ENCODE results near the gene PRKAR2B. TPM values are rescaled to one million over a fixed set of nuclear protein-coding genes. Genes with fewer than 3 reads are reported as not detected.
"Not testable (repeated sequence)": the region's sequence is repeated elsewhere in the genome, so short reads cannot be mapped to it uniquely, and the experiment has no call there.

PRKAR2B gene
- total RNA-seq, 2 experiments from 2014 or later = 1.6 to 1.9 TPM

DNA sequence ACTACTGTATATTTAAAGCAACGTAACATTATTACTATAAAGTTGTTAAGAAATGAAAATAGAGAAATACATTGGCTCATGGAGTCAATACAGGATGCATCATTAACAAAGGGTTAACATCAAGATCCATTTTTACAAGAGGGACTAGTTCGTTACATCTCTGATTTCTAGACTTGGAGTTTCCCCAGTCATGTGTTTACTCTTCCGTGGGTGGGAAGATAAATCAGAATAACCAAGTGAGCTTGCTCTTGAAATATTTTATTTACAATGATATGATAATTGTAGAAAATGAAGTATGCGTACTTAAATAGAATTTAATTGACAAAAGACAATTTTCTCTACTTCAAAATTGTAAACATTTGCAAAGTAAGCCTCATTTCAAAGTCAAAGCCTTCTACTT, 1.0 kb upstream of the PRKAR2B start:
- H3K27me3 Mint-ChIP-seq (ENCODE audit: low read depth) = peaks cover 24% of the 10 kb centered on the region
- ATAC-seq (no peak), DNase-seq (no peak)
- H3K27ac Mint-ChIP-seq = no peak overlapping the region
- POLR2A ChIA-PET = no interaction called here
- CTCF ChIA-PET = no interaction called here
- no peaks in the 10 kb centered on the region for H3K9me3 Mint-ChIP-seq (ENCODE audit: insufficient read depth)
- no peak overlapping the region for H3K4me3 Mint-ChIP-seq
- no peaks in the 10 kb centered on the region for H3K36me3 Mint-ChIP-seq (ENCODE audit: low read depth)
- peaks cover 7% of the 10 kb centered on the region for H3K4me1 Mint-ChIP-seq (ENCODE audit: low read depth)

DNA sequence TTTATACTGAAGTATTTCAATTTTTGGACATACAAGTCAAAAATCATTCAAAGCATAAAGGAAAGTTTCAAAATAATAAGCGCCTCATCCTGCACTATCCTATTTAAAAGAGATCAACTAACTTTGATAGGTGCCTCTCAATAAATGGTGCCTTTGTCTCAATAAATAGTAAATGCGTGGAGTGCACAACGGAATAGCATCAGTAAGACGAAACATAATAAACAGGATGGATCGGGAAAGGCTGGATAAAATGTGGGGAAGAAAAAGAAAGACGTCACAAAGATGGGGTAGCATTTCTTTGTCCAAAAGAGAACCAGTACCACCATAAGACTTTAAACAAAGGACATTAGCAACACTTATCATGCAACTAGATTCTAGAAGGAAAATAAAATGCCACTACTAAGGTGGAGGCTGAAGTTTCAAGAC, 571 bp upstream of the PRKAR2B start:
- Mint-ChIP-seq H3K4me3 (peak overlapping the region; percentile 67), H3K27ac (no peak overlapping the region)
- CTCF ChIA-PET = no interaction called here

DNA sequence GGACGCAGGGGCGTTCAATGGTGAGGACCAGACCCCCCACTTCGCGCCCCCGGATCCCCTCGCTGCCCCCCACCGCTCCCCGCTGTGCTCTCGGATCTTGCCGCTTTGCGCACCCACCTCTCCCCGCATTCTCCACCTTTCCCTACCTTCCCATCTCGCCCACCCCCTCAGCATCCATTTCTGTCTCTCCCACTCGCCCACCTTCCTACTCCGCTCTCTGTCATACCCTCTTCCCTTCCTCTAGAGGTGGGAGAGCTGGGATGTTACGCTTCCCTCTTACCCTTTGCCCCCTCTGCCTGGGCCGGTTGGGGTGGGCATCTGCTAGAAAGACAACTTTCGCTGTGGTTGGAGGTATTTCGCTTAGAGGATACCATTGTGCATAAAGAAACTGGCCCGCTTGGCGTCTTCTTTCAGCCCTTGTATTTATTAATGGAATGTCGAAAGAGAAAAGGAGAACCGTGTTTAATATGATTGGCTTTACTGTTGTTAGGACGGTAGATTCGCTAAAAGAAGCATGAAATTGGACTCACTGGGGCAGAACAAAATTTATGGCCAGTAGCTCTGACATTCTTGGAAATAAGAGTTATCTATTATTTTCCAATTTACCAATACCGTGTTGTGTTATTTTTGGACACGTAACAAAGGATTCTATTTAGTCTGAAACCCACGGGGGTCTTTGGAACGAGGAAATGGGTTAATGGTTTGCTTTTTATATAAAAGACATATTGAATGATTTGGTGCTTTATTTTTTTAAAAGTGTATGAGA, 873 bp downstream of the PRKAR2B start:
- CTCF ChIA-PET = interaction anchor here (1.1 to 1.2 kb wide), 2 partner anchors 77 to 102 kb away, joined by 4 read pairs; no protein-coding TSS in a partner anchor
- DNase-seq (no peak), ATAC-seq (no peak)
- H3K9me3 Mint-ChIP-seq (ENCODE audit: insufficient read depth) = no peaks in the 10 kb centered on the region
- peaks cover 30% of the 10 kb centered on the region for H3K27me3 Mint-ChIP-seq (ENCODE audit: low read depth)
- peak overlapping the region; percentile 82 for H3K4me3 Mint-ChIP-seq
- no peak overlapping the region for H3K27ac Mint-ChIP-seq
- POLR2A ChIA-PET = interaction anchor here (0.9 kb wide), 1 partner anchor 85 kb away, joined by 3 read pairs; no protein-coding TSS in a partner anchor
- H3K4me1 Mint-ChIP-seq (ENCODE audit: low read depth) = peaks cover 7% of the 10 kb centered on the region
- no peaks in the 10 kb centered on the region for H3K36me3 Mint-ChIP-seq (ENCODE audit: low read depth)

More for the DNA sequence above, 571 bp upstream of the PRKAR2B start:
- H3K4me1 Mint-ChIP-seq (ENCODE audit: low read depth) = peaks cover 7% of the 10 kb centered on the region
- no peaks in the 10 kb centered on the region for H3K9me3 Mint-ChIP-seq (ENCODE audit: insufficient read depth)
- no peaks in the 10 kb centered on the region for H3K36me3 Mint-ChIP-seq (ENCODE audit: low read depth)
- POLR2A ChIA-PET = no interaction called here
- DNase-seq = no peak
- no peak for ATAC-seq
- H3K27me3 Mint-ChIP-seq (ENCODE audit: low read depth) = peaks cover 25% of the 10 kb centered on the region

DNA sequence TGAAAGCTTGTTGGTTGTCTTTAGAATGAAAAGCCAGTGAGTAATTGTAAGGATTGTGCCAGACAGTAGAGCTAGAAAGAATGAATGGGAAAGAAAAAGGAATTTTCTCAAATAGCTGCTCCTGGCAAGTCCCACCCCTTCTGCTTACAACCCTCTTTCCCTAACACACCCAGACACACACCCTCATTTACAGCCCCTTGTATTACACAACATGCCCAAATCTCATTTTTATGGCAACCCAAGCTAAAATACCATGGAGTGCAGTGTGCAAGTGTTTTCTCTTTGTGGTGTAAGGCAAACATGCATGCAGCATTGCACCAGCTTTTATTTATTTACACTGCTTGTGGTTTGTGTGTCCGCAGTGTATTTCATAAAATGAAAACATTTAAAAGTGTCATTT, 1.5 kb downstream of the PRKAR2B start:
- H3K4me1 Mint-ChIP-seq (ENCODE audit: low read depth) = peaks cover 7% of the 10 kb centered on the region
- POLR2A ChIA-PET = no interaction called here

DNA sequence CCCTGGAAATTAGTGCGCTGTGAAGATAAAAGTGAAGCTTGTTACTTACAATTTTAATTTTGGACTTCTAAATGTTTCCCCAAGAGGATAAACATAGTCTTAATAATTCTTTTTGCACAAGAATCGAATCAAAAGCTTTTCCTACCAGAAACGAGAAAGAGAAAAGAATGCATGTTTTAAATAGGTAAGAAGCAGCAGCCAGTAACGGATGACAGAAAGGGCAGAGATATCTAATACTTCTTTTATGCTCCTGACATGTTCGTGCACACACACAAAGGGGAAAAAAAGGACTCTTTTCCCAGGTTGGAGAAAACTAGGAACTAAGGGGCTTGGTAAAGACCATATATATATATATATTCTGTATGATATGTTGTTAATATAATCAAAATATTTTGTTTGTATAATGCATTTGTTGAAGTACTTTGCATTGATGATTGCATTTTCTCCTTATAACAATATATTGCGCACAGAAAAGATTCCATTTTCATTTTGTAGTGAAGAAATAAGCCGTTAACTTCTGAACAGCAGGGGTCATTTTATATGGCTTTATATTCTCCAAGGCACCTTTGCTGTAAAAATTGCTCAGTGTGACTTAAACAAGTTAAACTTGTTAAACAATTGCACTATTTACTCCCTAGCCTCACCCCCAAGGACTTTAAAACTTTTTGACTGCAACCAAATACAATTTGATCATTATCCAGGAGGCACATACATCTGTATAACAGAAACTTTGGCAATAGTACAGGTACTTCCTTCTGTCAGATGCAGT, 2.2 kb downstream of the PRKAR2B start:
- peaks cover 7% of the 10 kb centered on the region for H3K4me1 Mint-ChIP-seq (ENCODE audit: low read depth)
- no peak for DNase-seq

More for the DNA sequence above, 1.5 kb downstream of the PRKAR2B start:
- no peak for DNase-seq
- H3K4me3 Mint-ChIP-seq = no peak overlapping the region
- peaks cover 32% of the 10 kb centered on the region for H3K27me3 Mint-ChIP-seq (ENCODE audit: low read depth)
- CTCF ChIA-PET = interaction anchor here (0.8 to 1.2 kb wide), 3 partner anchors 77 to 171 kb away, joined by 3 to 4 read pairs (median 4); no protein-coding TSS in a partner anchor
- no peaks in the 10 kb centered on the region for H3K36me3 Mint-ChIP-seq (ENCODE audit: low read depth)
- ATAC-seq = no peak
- H3K27ac Mint-ChIP-seq = no peak overlapping the region
- H3K9me3 Mint-ChIP-seq (ENCODE audit: insufficient read depth) = no peaks in the 10 kb centered on the region

DNA sequence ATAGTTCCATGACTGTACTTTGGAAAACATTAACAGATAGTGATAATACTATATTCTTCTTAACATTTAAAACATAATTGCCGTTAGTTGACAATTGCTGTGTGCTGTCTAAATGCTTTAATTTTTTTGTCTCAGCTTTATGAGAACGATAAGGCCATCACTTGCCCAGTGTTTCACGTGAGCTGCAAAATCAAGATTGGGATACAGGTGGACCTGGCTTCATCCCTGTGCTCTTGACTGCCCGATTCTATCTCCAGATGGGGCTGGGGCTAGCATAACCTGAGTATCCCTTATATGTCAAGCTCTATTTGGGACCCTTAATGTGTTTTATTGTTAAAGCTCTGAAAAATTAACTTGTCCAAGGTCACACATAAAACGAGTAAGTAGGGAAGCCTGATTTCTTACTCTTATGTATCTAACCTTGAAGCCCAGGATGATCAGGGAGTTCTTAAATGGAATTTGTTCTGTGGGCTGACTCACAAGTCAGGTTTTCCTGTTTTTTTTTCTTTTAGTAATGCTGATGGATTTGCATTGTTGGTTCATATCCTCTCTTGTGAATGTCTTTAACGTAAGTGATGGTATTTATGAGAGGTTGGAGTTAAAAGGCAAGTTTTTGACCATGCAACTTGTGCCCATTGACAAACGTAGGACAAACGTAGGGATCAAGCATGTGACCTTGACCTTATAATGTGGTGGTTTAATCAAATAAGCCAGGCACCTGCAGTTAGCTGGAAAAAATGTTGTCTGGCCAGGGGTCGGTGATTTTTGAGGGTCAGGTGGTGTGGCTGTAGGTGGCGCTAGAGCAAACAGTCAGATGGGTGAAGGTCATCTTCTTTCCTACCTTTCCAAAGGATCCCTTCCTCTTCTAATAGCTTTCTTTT, 3.6 kb downstream of the PRKAR2B start:
- Mint-ChIP-seq H3K27me3 (ENCODE audit: low read depth) (peaks cover 32% of the 10 kb centered on the region), H3K9me3 (ENCODE audit: insufficient read depth) (no peaks in the 10 kb centered on the region), H3K4me3 (no peak overlapping the region), H3K27ac (no peak overlapping the region), H3K4me1 (ENCODE audit: low read depth) (peaks cover 7% of the 10 kb centered on the region), H3K36me3 (ENCODE audit: low read depth) (no peaks in the 10 kb centered on the region)
- ATAC-seq (no peak), DNase-seq (no peak)
- POLR2A ChIA-PET = no interaction called here
- CTCF ChIA-PET = interaction anchor here (1.5 kb wide), 1 partner anchor 14 kb away, joined by 4 read pairs; no protein-coding TSS in a partner anchor

More for the DNA sequence above, 2.2 kb downstream of the PRKAR2B start:
- ChIA-PET CTCF (interaction anchor here (0.8 to 1.2 kb wide), 2 partner anchors 101 to 172 kb away, joined by 3 to 4 read pairs; no protein-coding TSS in a partner anchor), POLR2A (no interaction called here)
- H3K4me3 Mint-ChIP-seq = no peak overlapping the region
- H3K27me3 Mint-ChIP-seq (ENCODE audit: low read depth) = peaks cover 32% of the 10 kb centered on the region
- no peaks in the 10 kb centered on the region for H3K36me3 Mint-ChIP-seq (ENCODE audit: low read depth)
- H3K9me3 Mint-ChIP-seq (ENCODE audit: insufficient read depth) = no peaks in the 10 kb centered on the region
- no peak for ATAC-seq
- no peak overlapping the region for H3K27ac Mint-ChIP-seq

DNA sequence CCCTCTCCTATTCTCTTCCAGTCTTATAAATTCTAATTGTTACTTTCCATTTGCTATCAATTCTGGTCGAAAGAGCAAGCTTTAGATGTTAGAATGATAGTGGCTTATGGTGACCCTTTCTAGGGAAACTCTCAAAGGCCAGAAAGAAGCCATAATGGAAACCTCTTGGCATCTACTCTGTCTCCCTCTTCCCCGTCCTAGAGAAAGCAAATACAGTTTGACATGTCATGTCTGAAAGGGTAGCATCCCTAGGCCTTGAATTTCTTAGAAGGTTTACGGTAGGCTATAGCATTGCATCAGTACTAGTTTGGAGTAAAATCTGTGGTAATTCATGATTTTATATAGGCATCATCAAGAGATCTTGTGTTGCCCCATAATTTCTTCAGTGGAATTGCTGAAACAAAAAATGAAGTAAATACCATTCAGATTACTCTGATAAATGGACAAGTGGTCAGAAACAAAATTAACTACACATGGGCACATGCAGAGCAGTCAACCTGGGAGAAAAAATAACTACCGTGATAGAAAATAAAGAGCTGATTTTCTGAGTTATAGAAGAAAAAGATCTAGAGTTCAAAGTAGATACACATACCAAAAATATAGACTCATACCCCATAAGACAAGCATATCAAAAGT, 4.4 kb downstream of the PRKAR2B start:
- peaks cover 6% of the 10 kb centered on the region for H3K4me1 Mint-ChIP-seq (ENCODE audit: low read depth)
- H3K27me3 Mint-ChIP-seq (ENCODE audit: low read depth) = peaks cover 31% of the 10 kb centered on the region
- no peak overlapping the region for H3K4me3 Mint-ChIP-seq
- CTCF ChIA-PET = interaction anchor here (1.5 kb wide), 1 partner anchor 14 kb away, joined by 4 read pairs; no protein-coding TSS in a partner anchor
- no peak for DNase-seq
- no peaks in the 10 kb centered on the region for H3K36me3 Mint-ChIP-seq (ENCODE audit: low read depth)
- no peak overlapping the region for H3K27ac Mint-ChIP-seq
- POLR2A ChIA-PET = no interaction called here
- no peak for ATAC-seq
- H3K9me3 Mint-ChIP-seq (ENCODE audit: insufficient read depth) = no peaks in the 10 kb centered on the region

DNA sequence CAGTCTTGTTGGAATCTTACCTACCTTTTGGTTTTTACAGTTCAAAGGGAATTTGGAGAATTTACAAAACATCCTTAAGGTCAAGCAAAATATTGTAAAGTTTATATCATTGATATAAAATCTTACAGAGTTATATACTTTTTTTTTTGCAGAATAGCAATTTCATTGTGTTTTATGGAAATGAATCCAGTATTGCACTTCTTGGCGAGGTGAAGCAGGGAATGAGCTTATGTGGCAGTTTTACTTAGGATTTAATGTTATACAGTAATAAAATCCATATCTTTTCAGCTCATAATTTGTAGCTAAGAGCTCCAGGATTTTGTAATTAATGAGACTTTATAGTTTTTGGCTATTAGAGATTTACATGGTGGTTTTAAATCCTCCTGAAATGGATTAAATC, 5.0 kb downstream of the PRKAR2B start:
- H3K9me3 Mint-ChIP-seq (ENCODE audit: insufficient read depth) = no peaks in the 10 kb centered on the region
- ATAC-seq (no peak), DNase-seq (no peak)
- H3K27ac Mint-ChIP-seq = no peak overlapping the region
- H3K36me3 Mint-ChIP-seq (ENCODE audit: low read depth) = no peaks in the 10 kb centered on the region
- ChIA-PET POLR2A (no interaction called here), CTCF (interaction anchor here (1.5 kb wide), 1 partner anchor 13 kb away, joined by 4 read pairs; no protein-coding TSS in a partner anchor)
- no peak overlapping the region for H3K4me3 Mint-ChIP-seq
- H3K4me1 Mint-ChIP-seq (ENCODE audit: low read depth) = peaks cover 4% of the 10 kb centered on the region
- peaks cover 29% of the 10 kb centered on the region for H3K27me3 Mint-ChIP-seq (ENCODE audit: low read depth)

DNA sequence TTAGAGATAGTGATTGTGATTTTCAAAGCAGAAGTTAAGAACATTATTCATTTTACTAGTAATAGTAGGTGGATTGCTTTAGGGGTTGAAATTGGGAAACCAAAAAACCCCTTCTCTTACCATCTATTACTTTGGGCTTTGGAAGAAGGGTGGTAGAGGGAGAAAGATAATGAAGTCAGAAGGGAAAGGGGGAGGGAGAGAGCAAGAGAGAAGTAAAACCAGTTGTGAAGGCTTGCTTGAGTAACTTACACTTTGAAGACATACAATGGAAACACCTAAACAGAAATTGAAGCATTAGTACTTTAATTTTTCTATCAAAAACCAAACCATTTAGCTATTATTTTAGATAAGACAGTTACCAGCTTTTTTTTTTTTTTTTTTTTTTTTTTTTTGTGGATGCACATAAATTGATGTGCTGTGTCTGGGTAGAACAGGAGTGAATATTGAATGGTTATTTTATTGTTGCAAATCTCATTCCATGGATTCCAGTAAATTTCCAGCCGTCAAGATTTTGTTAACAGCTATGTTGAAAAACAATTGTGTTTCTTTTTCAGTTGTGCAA, 5.5 kb downstream of the PRKAR2B start:
- Mint-ChIP-seq H3K9me3 (ENCODE audit: insufficient read depth) (no peaks in the 10 kb centered on the region), H3K27ac (no peak overlapping the region), H3K4me3 (no peak overlapping the region), H3K4me1 (ENCODE audit: low read depth) (peaks cover 4% of the 10 kb centered on the region), H3K36me3 (ENCODE audit: low read depth) (no peaks in the 10 kb centered on the region), H3K27me3 (ENCODE audit: low read depth) (peaks cover 29% of the 10 kb centered on the region)
- CTCF ChIA-PET = no interaction called here
- DNase-seq (no peak), ATAC-seq (no peak)
- POLR2A ChIA-PET = no interaction called here

DNA sequence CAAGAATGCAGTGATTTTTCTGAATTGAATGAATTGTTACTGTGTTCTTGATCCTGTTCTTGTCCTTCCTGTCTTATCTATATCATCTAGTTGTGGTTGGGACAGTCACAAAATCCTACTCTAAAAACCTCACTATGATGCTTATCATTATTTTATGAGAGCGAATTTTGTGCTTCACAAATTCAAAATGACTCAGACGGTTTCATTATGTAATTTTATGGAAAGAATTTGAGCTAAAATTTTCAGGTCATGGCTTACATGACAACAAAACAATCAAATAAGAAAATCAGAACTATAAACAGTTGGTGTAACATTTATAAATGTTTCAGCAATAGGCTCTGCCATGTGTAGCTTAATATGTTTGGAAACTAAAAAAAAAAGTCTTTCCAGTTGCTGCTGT, 6.9 kb downstream of the PRKAR2B start:
- DNase-seq (no peak), ATAC-seq (no peak)
- no peaks in the 10 kb centered on the region for H3K36me3 Mint-ChIP-seq (ENCODE audit: low read depth)
- no peaks in the 10 kb centered on the region for H3K4me1 Mint-ChIP-seq (ENCODE audit: low read depth)
- CTCF ChIA-PET = no interaction called here
- POLR2A ChIA-PET = no interaction called here
- H3K27me3 Mint-ChIP-seq (ENCODE audit: low read depth) = peaks cover 22% of the 10 kb centered on the region
- H3K4me3 Mint-ChIP-seq = no peak overlapping the region
- H3K9me3 Mint-ChIP-seq (ENCODE audit: insufficient read depth) = no peaks in the 10 kb centered on the region
- no peak overlapping the region for H3K27ac Mint-ChIP-seq

DNA sequence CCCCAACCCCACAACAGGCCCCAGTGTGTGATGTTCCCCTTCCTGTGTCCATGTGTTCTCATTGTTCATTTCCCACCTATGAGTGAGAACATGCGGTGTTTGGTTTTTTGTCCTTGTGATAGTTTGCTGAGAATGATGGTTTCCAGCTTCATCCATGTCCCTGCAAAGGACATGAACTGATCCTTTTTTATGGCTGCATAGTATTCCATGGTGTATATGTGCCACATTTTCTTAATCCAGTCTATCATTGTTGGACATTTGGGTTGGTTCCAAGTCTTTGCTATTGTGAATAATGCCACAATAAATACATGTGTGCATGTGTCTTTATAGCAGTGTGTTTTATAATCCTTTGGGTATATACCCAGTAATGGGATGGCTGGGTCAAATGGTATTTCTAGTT, 10.5 kb downstream of the PRKAR2B start:
- H3K36me3 Mint-ChIP-seq (ENCODE audit: low read depth); H3K27ac Mint-ChIP-seq; DNase-seq; CTCF ChIA-PET; H3K4me3 Mint-ChIP-seq; H3K4me1 Mint-ChIP-seq (ENCODE audit: low read depth); H3K9me3 Mint-ChIP-seq (ENCODE audit: insufficient read depth); ATAC-seq; POLR2A ChIA-PET: not testable (repeated sequence)
- peaks cover 14% of the 10 kb centered on the region for H3K27me3 Mint-ChIP-seq (ENCODE audit: low read depth)

Measured in activated CD8-positive, alpha-beta T cell treated with anti-CD3 and anti-CD28 coated beads, Interleukin-2, amount 10 ng/mL, durations not matched to agents 7 days and 5 days (primary cell).